A549 (cell line): Measurements from ENCODE around the gene RBM44. TPM values are rescaled to one million over a fixed set of nuclear protein-coding genes. Genes with fewer than 3 reads are reported as not detected.

Source experiments
- ATAC-seq, 2 experiments: fragments of 200-7000 bp in 1 of 2; fragments of >200 bp in 1 of 2; cut with Nextera tagmentation in 1 of 2; cut with Tn5 transposase in 1 of 2; 3 replicates each; pipeline versions ENCODE4 v1.8.0 to v1.9.1; 2018 to 2020; ENCODE audit warnings: mild to moderate bottlenecking in 1 of 2, moderate library complexity in 1 of 2
- CTCF ChIA-PET: fragments of 300-600 bp; sonication (Branson Sonifier 250); formaldehyde crosslinking; extraction: SDS; loops from one replicate; lab custom pipeline; 2021; ENCODE audit warnings: antibody characterized with exemption, inconsistent platforms; lab: Yijun Ruan, JAX
- POLR2A ChIA-PET: fragments of 350-600 bp; formaldehyde crosslinking; extraction: SDS; loops from one replicate; lab custom pipeline; 2021; ENCODE audit warnings: antibody characterized with exemption, inconsistent platforms; lab: Yijun Ruan, JAX
- DNase-seq, 2 experiments: peaks; one replicate each; pipeline versions ENCODE4 v3.0.0 to v3.0.0-alpha.2; 2011 to 2016; ENCODE audit warnings: low read depth in 1 of 2, low spot score in 1 of 2
- FAIRE-seq: peaks from 2 replicates; lab custom pipeline; 2011; peaks lifted over from hg19 to GRCh38; lab: Jason Lieb, UNC
- H3K27ac ChIP-seq, 2 experiments: fragments of >200 bp; sonication (Bioruptor Twin); formaldehyde crosslinking; 3 replicates each; pipeline ENCODE4 v1.5.1; 2016 to 2017
- H3K4me1 ChIP-seq: fragments of >200 bp; sonication (Bioruptor Twin); formaldehyde crosslinking; 3 replicates; pipeline ENCODE4 v1.6.1; 2016
- H3K4me2 ChIP-seq: fragments of >200 bp; sonication (Bioruptor Twin); formaldehyde crosslinking; 3 replicates; pipeline ENCODE4 v1.6.1; 2016
- H3K4me3 ChIP-seq: fragments of >200 bp; sonication (Bioruptor Twin); formaldehyde crosslinking; 3 replicates; pipeline ENCODE4 v1.5.1; 2016
- H3K9me3 ChIP-seq: fragments of >200 bp; sonication (Bioruptor Twin); formaldehyde crosslinking; 3 replicates; pipeline ENCODE4 v1.6.1; 2016
- CHD2 ChIP-seq: fragments of 150-350 bp; IDR thresholded peaks from 2 replicates; pipeline ENCODE4 v1.6.1; 2014; ENCODE audit warnings: low read length; ENCODE audit not compliant: partially characterized antibody
- CHD4 ChIP-seq: fragments of 200-600 bp; sonication (generic); IDR thresholded peaks from 2 replicates; pipeline ENCODE4 v1.6.1; 2016; ENCODE audit warnings: antibody characterized with exemption, mild to moderate bottlenecking, borderline replicate concordance
- EHF ChIP-seq: fragments of 250-450 bp; sonication (Bioruptor Pico); IDR thresholded peaks from 2 replicates; pipeline ENCODE4 v1.5.0; 2020; ENCODE audit warnings: mild to moderate bottlenecking
- FOSB ChIP-seq: fragments of 250-450 bp; sonication (Bioruptor Pico); IDR thresholded peaks from 2 replicates; pipeline ENCODE4 v1.5.0; 2020; ENCODE audit warnings: mild to moderate bottlenecking, moderate library complexity
- FOSL2 ChIP-seq, 2 experiments: fragments of 450-650 bp in 1 of 2; fragments of >200 bp in 1 of 2; sonication (Bioruptor Twin) in 1 of 2; formaldehyde crosslinking; IDR thresholded peaks; 2 replicates each; pipeline versions ENCODE4 v1.5.0 to v1.6.1; 2016 to 2020; ENCODE audit warnings: mild to moderate bottlenecking in 1 of 2, moderate library complexity in 1 of 2
- HDAC2 ChIP-seq: fragments of 200-600 bp; sonication (generic); IDR thresholded peaks from 2 replicates; pipeline ENCODE4 v1.6.1; 2016
- HOXA7 ChIP-seq: fragments of 250-450 bp; sonication (Bioruptor Pico); IDR thresholded peaks from 2 replicates; pipeline ENCODE4 v1.5.0; 2020; ENCODE audit warnings: mild to moderate bottlenecking, moderate library complexity
- HOXB5 ChIP-seq: fragments of 250-450 bp; sonication (Bioruptor Pico); IDR thresholded peaks from 2 replicates; pipeline ENCODE4 v1.5.0; 2020; ENCODE audit warnings: mild to moderate bottlenecking, moderate library complexity
- JUN ChIP-seq, 2 experiments: fragments of >200 bp; sonication (Bioruptor Twin); formaldehyde crosslinking; IDR thresholded peaks; 2 replicates in 1 of 2; 3 replicates in 1 of 2; pipeline ENCODE4 v1.6.1; 2016 to 2017
- JUNB ChIP-seq: fragments of >200 bp; sonication (Bioruptor Twin); formaldehyde crosslinking; IDR thresholded peaks from 2 replicates; pipeline ENCODE4 v1.6.1; 2016
- KDM5A ChIP-seq: fragments of 200-600 bp; sonication (generic); IDR thresholded peaks from 2 replicates; pipeline ENCODE4 v1.6.1; 2016; ENCODE audit warnings: antibody characterized with exemption, mild to moderate bottlenecking
- NR3C1 ChIP-seq: fragments of >200 bp; sonication (Bioruptor Twin); formaldehyde crosslinking; IDR thresholded peaks from 3 replicates; pipeline ENCODE4 v1.6.1; 2017
- RAD21 ChIP-seq, 2 experiments: fragments of >200 bp in 1 of 2; sonication (Bioruptor Twin) in 1 of 2; formaldehyde crosslinking in 1 of 2; IDR thresholded peaks in 1 of 2; conservative IDR thresholded peaks in 1 of 2; 2 replicates in 1 of 2; 3 replicates in 1 of 2; pipeline ENCODE4 v1.6.1; 2012 to 2018; ENCODE audit warnings: inconsistent platforms in 1 of 2
- RFX5 ChIP-seq: fragments of 450-650 bp; IDR thresholded peaks from 2 replicates; pipeline ENCODE4 v1.7.1; 2014; ENCODE audit warnings: antibody characterized with exemption, mild to moderate bottlenecking, moderate library complexity
- TFCP2L1 ChIP-seq: fragments of 250-450 bp; sonication (Bioruptor Pico); IDR thresholded peaks from 2 replicates; pipeline ENCODE4 v1.5.0; 2021; ENCODE audit warnings: mild to moderate bottlenecking
- ZC3H11A ChIP-seq: fragments of 450-650 bp; IDR thresholded peaks from 2 replicates; pipeline ENCODE4 v1.6.1; 2014; ENCODE audit warnings: antibody characterized with exemption, mild to moderate bottlenecking
- ZSCAN20 ChIP-seq: fragments of 250-450 bp; sonication (Bioruptor Pico); IDR thresholded peaks from 2 replicates; pipeline ENCODE4 v1.8.0; 2022; ENCODE audit warnings: mild to moderate bottlenecking, moderate library complexity
- WGBS: methylation state at CpG from one replicate; pipeline ENCODE4 v1.1.6; 2017; ENCODE audit errors: missing lambda C conversion rate; 5-methylcytosine and 5-hydroxymethylcytosine counted together
- polyA plus RNA-seq, 4 experiments: library from polyadenylated mRNA; depleted of rRNA in 3 of 4; stranded (reverse); fragments of >200 nt; fragmentation: RNase III in 1 of 4; extraction: RNeasy Plus Mini Kit Qiagen cat#74134 plus additional on column Dnase treatment in 1 of 4; gene quantifications; 2 replicates in 3 of 4; 3 replicates in 1 of 4; pipeline ENCODE4 v1.2.3, GENCODE V29; 2011 to 2017
- TF ChIP-seq, protein P1 (sequence below): fragments of >200 bp; sonication (Bioruptor Twin); formaldehyde crosslinking; IDR thresholded peaks from 2 replicates; pipeline ENCODE4 v1.6.1; 2016
- TF ChIP-seq, protein P2 (sequence below): fragments of >200 bp; sonication (Bioruptor Twin); formaldehyde crosslinking; IDR thresholded peaks from 3 replicates; pipeline ENCODE4 v1.6.1; 2016
- TF ChIP-seq, protein P3 (sequence below): fragments of 200-600 bp; sonication (generic); IDR thresholded peaks from 2 replicates; pipeline ENCODE4 v1.6.1; 2016; ENCODE audit warnings: antibody characterized with exemption, mild to moderate bottlenecking, moderate library complexity
- TF ChIP-seq, protein P4 (sequence below): fragments of 450-650 bp; IDR thresholded peaks from 2 replicates; pipeline ENCODE4 v1.6.1; 2014; ENCODE audit warnings: antibody characterized with exemption
- TF ChIP-seq, protein P5 (sequence below): fragments of 250-450 bp; sonication (Bioruptor Pico); IDR thresholded peaks from 2 replicates; pipeline ENCODE4 v1.5.0; 2020; ENCODE audit warnings: low read depth, mild to moderate bottlenecking, moderate library complexity

Gene RBM44
- polyA plus RNA-seq, 2 of the 4 experiments (the other 2 are of a cell fraction), result 0.30 to 0.87 TPM

DNA sequence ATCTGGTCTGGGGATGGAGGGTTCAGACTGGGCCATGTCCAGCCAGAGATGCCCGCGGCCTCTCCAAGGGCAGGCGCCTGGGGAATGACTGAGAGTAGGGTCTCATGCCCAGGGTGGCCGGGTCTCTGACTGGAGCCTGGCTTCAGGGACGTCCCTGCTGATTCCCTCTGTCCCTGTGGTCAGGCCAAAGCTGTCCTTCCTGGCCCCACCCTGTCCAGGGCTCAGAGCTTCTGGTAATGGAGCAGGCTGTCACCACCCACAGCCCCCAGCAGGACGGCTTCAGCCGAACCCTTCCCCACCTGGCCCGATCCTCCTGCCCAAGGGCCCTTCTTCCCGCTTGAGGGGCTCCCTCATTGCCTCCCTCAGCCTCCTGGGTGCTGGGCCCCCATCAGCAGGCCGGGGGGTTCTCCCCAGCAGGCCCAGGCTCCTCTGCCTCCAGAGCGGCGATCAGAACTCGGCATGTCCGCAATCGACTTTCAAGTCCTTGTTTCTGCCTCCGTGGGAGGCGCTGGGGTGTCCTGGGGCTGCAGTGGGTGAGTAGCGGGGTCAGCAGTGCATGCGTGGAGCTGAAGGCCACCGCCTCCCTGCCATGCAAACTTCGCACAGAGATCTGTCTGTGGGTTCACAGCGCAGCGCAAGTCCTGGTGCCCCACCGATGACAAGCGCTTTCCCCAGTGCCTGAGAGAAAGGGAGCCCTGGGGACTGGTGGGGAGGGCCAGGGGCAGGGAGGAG is 79.2 kb downstream of the RBM44 start:
- Histone ChIP-seq H3K4me3 (no peak overlapping the region), H3K4me2 (no peak overlapping the region), H3K27ac (no peak overlapping the region), H3K4me1 (peaks cover 21% of the 10 kb centered on the region), H3K9me3 (no peaks in the 10 kb centered on the region)
- DNase-seq, result no peak
- POLR2A ChIA-PET, result no interaction called here
- no peak for ATAC-seq
- CTCF ChIA-PET, result interaction anchor here (0.9 kb wide), 1 partner anchor 183 kb away, joined by 4 read pairs; the partner anchor contains the start of gene SCLY
- TF ChIP-seq CHD2 (no peak), JUN (IDR thresholded peaks at IDR 0.05) (no peak), HDAC2 (no peak), RFX5 (no peak), RAD21 (conservative IDR thresholded peaks at IDR 0.05 in 1 of 2, IDR thresholded peaks at IDR 0.05 in 1 of 2) (no peak), CHD4 (no peak)
- TF ChIP-seq, protein P1, sequence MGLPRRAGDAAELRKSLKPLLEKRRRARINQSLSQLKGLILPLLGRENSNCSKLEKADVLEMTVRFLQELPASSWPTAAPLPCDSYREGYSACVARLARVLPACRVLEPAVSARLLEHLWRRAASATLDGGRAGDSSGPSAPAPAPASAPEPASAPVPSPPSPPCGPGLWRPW, result no peak
- WGBS, result 83% methylated on average over 23 of the region's 25 CpGs
- FAIRE-seq, result no peak

DNA sequence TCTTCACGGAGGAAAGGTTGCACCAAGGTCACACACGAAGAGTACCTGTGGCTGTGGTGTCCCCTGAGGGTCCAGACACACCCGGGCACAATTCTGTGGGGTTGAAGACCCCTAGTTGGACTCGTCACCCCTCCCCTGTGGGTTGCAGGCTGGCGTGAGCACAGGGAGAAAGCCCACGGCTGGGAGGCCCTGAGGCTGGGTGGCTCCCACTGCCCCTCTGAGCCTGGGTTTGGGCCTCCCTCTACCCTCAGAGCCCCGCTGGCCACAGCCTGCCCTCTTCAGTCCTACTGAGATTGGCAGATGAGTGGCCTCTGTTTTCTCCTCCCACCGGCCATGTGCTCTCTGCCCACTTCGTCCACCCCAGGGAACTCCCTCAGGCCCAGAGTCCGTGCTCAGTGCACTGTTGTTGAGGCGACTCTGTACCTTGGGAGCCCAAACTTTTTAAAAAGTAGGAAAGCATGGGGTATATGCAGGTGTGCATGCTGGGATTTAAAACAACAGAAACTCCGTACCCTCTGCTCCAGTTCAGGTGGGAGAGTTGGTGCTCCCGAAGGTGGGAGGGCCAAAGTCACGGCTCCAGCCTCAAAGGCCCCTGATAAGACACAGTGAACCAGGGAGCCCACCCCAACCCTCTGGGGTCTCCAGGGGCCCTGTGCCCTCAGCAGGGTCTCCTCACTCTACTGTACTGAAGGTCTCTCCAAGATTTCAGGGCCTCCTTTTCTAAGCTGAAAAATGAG is 79.9 kb downstream of the RBM44 start:
- WGBS, result 72% methylated on average over 12 of the region's 14 CpGs
- no peak for TF ChIP-seq ZC3H11A
- TF ChIP-seq FOSB (CRISPR knock-in tag), result no peak
- TF ChIP-seq JUN (IDR thresholded peaks at IDR 0.05), result no peak
- TF ChIP-seq, protein P2, sequence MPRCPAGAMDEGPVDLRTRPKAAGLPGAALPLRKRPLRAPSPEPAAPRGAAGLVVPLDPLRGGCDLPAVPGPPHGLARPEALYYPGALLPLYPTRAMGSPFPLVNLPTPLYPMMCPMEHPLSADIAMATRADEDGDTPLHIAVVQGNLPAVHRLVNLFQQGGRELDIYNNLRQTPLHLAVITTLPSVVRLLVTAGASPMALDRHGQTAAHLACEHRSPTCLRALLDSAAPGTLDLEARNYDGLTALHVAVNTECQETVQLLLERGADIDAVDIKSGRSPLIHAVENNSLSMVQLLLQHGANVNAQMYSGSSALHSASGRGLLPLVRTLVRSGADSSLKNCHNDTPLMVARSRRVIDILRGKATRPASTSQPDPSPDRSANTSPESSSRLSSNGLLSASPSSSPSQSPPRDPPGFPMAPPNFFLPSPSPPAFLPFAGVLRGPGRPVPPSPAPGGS, result no peak
- TF ChIP-seq NR3C1, result no peak
- TF ChIP-seq EHF (CRISPR knock-in tag), result no peak
- TF ChIP-seq, protein P3, sequence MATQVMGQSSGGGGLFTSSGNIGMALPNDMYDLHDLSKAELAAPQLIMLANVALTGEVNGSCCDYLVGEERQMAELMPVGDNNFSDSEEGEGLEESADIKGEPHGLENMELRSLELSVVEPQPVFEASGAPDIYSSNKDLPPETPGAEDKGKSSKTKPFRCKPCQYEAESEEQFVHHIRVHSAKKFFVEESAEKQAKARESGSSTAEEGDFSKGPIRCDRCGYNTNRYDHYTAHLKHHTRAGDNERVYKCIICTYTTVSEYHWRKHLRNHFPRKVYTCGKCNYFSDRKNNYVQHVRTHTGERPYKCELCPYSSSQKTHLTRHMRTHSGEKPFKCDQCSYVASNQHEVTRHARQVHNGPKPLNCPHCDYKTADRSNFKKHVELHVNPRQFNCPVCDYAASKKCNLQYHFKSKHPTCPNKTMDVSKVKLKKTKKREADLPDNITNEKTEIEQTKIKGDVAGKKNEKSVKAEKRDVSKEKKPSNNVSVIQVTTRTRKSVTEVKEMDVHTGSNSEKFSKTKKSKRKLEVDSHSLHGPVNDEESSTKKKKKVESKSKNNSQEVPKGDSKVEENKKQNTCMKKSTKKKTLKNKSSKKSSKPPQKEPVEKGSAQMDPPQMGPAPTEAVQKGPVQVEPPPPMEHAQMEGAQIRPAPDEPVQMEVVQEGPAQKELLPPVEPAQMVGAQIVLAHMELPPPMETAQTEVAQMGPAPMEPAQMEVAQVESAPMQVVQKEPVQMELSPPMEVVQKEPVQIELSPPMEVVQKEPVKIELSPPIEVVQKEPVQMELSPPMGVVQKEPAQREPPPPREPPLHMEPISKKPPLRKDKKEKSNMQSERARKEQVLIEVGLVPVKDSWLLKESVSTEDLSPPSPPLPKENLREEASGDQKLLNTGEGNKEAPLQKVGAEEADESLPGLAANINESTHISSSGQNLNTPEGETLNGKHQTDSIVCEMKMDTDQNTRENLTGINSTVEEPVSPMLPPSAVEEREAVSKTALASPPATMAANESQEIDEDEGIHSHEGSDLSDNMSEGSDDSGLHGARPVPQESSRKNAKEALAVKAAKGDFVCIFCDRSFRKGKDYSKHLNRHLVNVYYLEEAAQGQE, result no peak
- Histone ChIP-seq H3K9me3 (no peaks in the 10 kb centered on the region), H3K27ac (no peak overlapping the region), H3K4me3 (no peak overlapping the region), H3K4me1 (peaks cover 21% of the 10 kb centered on the region), H3K4me2 (no peak overlapping the region)
- CTCF ChIA-PET, result interaction anchor here (0.7 kb wide), 1 partner anchor 27 kb away, joined by 3 read pairs; no protein-coding TSS in a partner anchor
- DNase-seq (no peak), ATAC-seq (no peak), FAIRE-seq (no peak)
- POLR2A ChIA-PET, result no interaction called here

DNA sequence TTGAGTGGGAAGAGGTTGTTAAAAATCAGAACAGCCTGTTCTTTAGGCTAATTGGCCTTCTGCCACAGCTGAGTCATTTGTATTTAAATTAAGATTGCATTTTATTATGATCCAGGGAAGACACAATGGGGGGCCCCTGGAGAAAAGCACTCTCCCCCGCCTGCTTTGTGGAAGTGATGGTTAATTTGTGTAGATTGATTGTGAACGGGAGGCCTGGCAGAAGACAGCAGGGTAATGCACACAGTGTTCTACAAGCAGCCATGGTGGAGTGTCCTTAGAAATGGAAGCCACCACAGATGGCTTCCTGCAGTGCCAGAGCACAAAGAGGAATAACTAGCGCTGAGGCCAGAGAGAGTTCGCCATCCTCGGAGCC is 80.5 kb downstream of the RBM44 start:
- 91% methylated on average over 5 of the region's 5 CpGs for WGBS
- Histone ChIP-seq H3K4me2 (no peak overlapping the region), H3K4me3 (no peak overlapping the region), H3K9me3 (no peaks in the 10 kb centered on the region), H3K27ac (no peak overlapping the region), H3K4me1 (peaks cover 16% of the 10 kb centered on the region)
- DNase-seq (no peak), ATAC-seq (no peak), FAIRE-seq (no peak)
- CTCF ChIA-PET, result interaction anchor here (0.5 to 0.7 kb wide), 2 partner anchors 12 to 26 kb away, joined by 3 read pairs; no protein-coding TSS in a partner anchor
- POLR2A ChIA-PET, result no interaction called here
- TF ChIP-seq TFCP2L1 (no peak), JUNB (no peak), HOXB5 (no peak), FOSL2 (IDR thresholded peaks at IDR 0.05) (no peak), FOSL2 (CRISPR knock-in tag; IDR thresholded peaks at IDR 0.05) (no peak), HOXA7 (no peak), JUN (IDR thresholded peaks at IDR 0.05) (no peak), FOSB (CRISPR knock-in tag) (no peak), CHD2 (no peak), ZSCAN20 (CRISPR knock-in tag) (no peak), KDM5A (no peak)
- TF ChIP-seq, protein P4, sequence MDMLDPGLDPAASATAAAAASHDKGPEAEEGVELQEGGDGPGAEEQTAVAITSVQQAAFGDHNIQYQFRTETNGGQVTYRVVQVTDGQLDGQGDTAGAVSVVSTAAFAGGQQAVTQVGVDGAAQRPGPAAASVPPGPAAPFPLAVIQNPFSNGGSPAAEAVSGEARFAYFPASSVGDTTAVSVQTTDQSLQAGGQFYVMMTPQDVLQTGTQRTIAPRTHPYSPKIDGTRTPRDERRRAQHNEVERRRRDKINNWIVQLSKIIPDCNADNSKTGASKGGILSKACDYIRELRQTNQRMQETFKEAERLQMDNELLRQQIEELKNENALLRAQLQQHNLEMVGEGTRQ, result no peak
- TF ChIP-seq, protein P5, sequence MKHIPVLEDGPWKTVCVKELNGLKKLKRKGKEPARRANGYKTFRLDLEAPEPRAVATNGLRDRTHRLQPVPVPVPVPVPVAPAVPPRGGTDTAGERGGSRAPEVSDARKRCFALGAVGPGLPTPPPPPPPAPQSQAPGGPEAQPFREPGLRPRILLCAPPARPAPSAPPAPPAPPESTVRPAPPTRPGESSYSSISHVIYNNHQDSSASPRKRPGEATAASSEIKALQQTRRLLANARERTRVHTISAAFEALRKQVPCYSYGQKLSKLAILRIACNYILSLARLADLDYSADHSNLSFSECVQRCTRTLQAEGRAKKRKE (CRISPR knock-in tag), result no peak
